Measurements from ENCODE around the gene SHB. TPM values are rescaled to one million over a fixed set of nuclear protein-coding genes. Genes with fewer than 3 reads are reported as not detected.
A peak's percentile ranks its signal among the peaks of the same experiment; 100 is the strongest.

The SHB gene
- total and polyA plus RNA-seq, 2 donors (not counting 3 experiments of a cell fraction or from before 2014, with no cell fraction given), result 13.4 to 24.9 TPM

DNA sequence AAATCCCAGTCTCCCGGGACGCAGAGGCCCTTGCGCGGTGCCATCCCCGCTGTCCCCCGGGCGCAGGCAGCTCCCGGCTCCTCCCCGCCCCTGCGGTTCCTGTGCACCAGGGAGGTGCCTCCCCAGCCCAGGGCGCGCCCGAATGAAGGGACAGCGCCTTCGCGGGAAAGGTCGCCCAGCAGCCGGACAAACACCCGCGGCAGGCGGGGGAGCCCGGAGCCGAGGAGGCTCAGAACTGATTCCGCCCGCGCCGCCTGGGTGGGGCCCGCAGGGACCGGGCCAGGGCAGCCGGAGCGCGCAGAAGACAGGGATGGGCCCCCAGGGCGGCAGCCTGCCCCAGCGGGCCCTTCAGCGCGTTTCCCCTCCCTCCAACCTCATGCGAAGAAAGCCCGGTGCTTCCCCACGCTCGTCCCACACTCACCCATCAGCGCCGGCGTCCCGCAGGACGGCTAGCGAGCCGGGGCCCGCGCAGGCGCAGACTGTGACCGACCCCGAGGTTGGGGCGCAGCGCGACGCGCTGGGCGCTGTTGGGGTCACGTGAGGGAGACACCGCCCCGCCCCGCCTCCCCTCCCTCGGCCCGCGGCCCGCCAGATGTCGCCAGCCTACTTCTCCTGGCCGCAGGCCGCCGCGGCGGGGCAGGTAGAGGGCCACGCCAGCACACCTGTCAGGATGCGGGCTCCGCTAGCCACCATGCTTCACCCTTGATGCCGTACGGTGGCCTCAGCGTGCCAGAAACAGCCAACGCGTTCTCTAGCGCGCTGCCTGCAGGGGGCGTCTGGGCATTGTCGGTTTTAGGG lies 165.2 kb downstream of the SHB start, which contains the start of gene SLC25A51:
TSS of gene SLC25A51 (minus strand) at position 481 of the 798 bp plus-strand sequence. CDS start 15,577 bp downstream, outside the sequence.
- Histone ChIP-seq H3K4me3 (replicated peaks in 1 of 3; ENCODE audit: insufficient read depth in 1 of 3, low read depth in 1 of 3, low read length in 3 of 3) (peak within 1 kb of the TSS; percentile 29 to 90 (median 74)), H3K4me2 (ENCODE audit: insufficient read depth, low read length) (peak within 1 kb of the TSS; percentile 82), H3K27me3 (ENCODE audit: control insufficient read depth in 2 of 2, insufficient read depth in 2 of 2, low read length in 2 of 2) (no peaks in the 10 kb centered on the region), H3K36me3 (ENCODE audit: control insufficient read depth in 2 of 2, extremely low read depth in 1 of 2, insufficient read depth in 2 of 2, low read length in 2 of 2) (peaks cover 2 to 4% of the 10 kb centered on the region in 2 experiments), H2AFZ (ENCODE audit: low read depth, low read length) (peak within 1 kb of the TSS; percentile 90), H3K4me1 (ENCODE audit: control insufficient read depth, extremely low read depth, insufficient read depth, low read length) (peaks cover 21% of the 10 kb centered on the region), H3K9ac (replicated peaks; ENCODE audit: extremely low read depth, insufficient read depth, low read length) (peak within 1 kb of the TSS; percentile 69), H3K79me2 (ENCODE audit: control insufficient read depth, insufficient read depth, low read length) (peaks cover 29% of the 10 kb centered on the region), H3K27ac (ENCODE audit: insufficient read depth, low read depth, low read length) (peak within 1 kb of the TSS; percentile 5), H4K20me1 (replicated peaks; ENCODE audit: control insufficient read depth, extremely low read depth, insufficient read depth, low read length) (no peaks in the 10 kb centered on the region), H3K9me3 (replicated peaks; ENCODE audit: control insufficient read depth, insufficient read depth, low read length) (no peaks in the 10 kb centered on the region), H3K9me1 (replicated peaks; ENCODE audit: control insufficient read depth, extremely low read depth, insufficient read depth, low read length) (no peaks in the 10 kb centered on the region)
- peak; percentile 80 for TF ChIP-seq POLR2A (IDR thresholded peaks at IDR 0.05; ENCODE audit: low read depth, low read length)
- TF ChIP-seq EZH2 (IDR thresholded peaks at IDR 0.05; ENCODE audit: borderline replicate concordance, low read depth, low read length, severe bottlenecking), result no peak
- no peak for TF ChIP-seq JUN (IDR thresholded peaks at IDR 0.05; ENCODE audit: borderline replicate concordance, insufficient read depth, insufficient read length, low read depth)
- TF ChIP-seq, protein P1, sequence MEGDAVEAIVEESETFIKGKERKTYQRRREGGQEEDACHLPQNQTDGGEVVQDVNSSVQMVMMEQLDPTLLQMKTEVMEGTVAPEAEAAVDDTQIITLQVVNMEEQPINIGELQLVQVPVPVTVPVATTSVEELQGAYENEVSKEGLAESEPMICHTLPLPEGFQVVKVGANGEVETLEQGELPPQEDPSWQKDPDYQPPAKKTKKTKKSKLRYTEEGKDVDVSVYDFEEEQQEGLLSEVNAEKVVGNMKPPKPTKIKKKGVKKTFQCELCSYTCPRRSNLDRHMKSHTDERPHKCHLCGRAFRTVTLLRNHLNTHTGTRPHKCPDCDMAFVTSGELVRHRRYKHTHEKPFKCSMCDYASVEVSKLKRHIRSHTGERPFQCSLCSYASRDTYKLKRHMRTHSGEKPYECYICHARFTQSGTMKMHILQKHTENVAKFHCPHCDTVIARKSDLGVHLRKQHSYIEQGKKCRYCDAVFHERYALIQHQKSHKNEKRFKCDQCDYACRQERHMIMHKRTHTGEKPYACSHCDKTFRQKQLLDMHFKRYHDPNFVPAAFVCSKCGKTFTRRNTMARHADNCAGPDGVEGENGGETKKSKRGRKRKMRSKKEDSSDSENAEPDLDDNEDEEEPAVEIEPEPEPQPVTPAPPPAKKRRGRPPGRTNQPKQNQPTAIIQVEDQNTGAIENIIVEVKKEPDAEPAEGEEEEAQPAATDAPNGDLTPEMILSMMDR (IDR thresholded peaks at IDR 0.05; ENCODE audit: extremely low read depth in 1 of 2, insufficient read depth in 1 of 2, low read depth in 1 of 2, low read length in 2 of 2), result peak; percentile 98 to 100
- TF ChIP-seq MYC (IDR thresholded peaks at IDR 0.05; ENCODE audit: low read depth, low read length), result peak; percentile 90
- peak; percentile 67 for TF ChIP-seq POLR2AphosphoS5 (IDR thresholded peaks at IDR 0.05; ENCODE audit: insufficient read depth, low read depth, low read length)
- TF ChIP-seq, protein P2, sequence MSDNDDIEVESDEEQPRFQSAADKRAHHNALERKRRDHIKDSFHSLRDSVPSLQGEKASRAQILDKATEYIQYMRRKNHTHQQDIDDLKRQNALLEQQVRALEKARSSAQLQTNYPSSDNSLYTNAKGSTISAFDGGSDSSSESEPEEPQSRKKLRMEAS (IDR thresholded peaks at IDR 0.05; ENCODE audit: insufficient read depth, insufficient read length), result no peak
- TF ChIP-seq FOS (IDR thresholded peaks at IDR 0.05; ENCODE audit: borderline replicate concordance, insufficient read depth, low read length), result peak; percentile 8
- DNase-seq (ENCODE audit: low read depth, low spot score) (peak; percentile 94), FAIRE-seq (peak; percentile 91)
- CTCF ChIA-PET, result interaction anchor here (0.7 to 2.9 kb wide), 12 partner anchors 10 to 485 kb away, joined by 3 to 24 read pairs (median 6); partner anchors contain the start of gene EXOSC3
- POLR2A ChIA-PET, result no interaction called here
- no TSS peak for BruUV-seq (replicated peaks)
- intact Hi-C loops (cut with micrococcal nuclease), result loop anchor here (2.0 to 5.0 kb wide), 9 partner anchors 103 to 489 kb away; partner anchors contain the start of genes ALDH1B1, DCAF10 and EXOSC3
- dilution Hi-C loops (cut with MboI; ENCODE audit: extremely low pct_ligation_motif_present, low sequenced_read_pairs), result no loop called here

Measured in endothelial cell of umbilical vein (primary cell).